A549 (cell line): ENCODE measurements around the gene BLACAT1.

Experiments used
- BCL3 ChIP-seq: fragments of >200 bp; sonication (Bioruptor Twin); formaldehyde crosslinking; IDR thresholded peaks from 3 replicates; pipeline ENCODE4 v1.6.1; 2016
- CEBPB ChIP-seq, 2 experiments: fragments of >200 bp in 1 of 2; sonication (Bioruptor Twin) in 1 of 2; formaldehyde crosslinking in 1 of 2; IDR thresholded peaks; 2 replicates each; pipeline ENCODE4 v1.6.1; 2012 to 2016
- CTCF ChIP-seq: fragments of >200 bp; sonication (Bioruptor Twin); formaldehyde crosslinking; IDR thresholded peaks from 3 replicates; pipeline ENCODE4 v1.5.1; 2016
- MAX ChIP-seq: IDR thresholded peaks from 2 replicates; pipeline ENCODE4 v1.6.1; 2012
- MAZ ChIP-seq: fragments of 150-350 bp; IDR thresholded peaks from 2 replicates; pipeline ENCODE4 v1.6.1; 2014; ENCODE audit warnings: antibody characterized with exemption, low read depth, low read length, borderline replicate concordance
- MYC ChIP-seq: IDR thresholded peaks from 2 replicates; pipeline ENCODE4 v1.6.1; 2012; ENCODE audit warnings: mild to moderate bottlenecking, inconsistent platforms, low read length, improper control_type of control experiment, borderline replicate concordance
- NFE2L2 ChIP-seq: fragments of 150-350 bp; conservative IDR thresholded peaks from 2 replicates; pipeline ENCODE4 v1.6.1; 2014; ENCODE audit warnings: low read length
- PHF8 ChIP-seq: fragments of 200-600 bp; sonication (generic); IDR thresholded peaks from 2 replicates; pipeline ENCODE4 v1.6.1; 2016; ENCODE audit warnings: low read depth, mild to moderate bottlenecking, antibody characterized with exemption, moderate library complexity, borderline replicate concordance
- POLR2A ChIP-seq: IDR thresholded peaks from 2 replicates; pipeline ENCODE4 v1.6.1; 2012; ENCODE audit warnings: mild to moderate bottlenecking, low read length
- RCOR1 ChIP-seq: fragments of 150-350 bp; IDR thresholded peaks from 2 replicates; pipeline ENCODE4 v1.6.1; 2014; ENCODE audit warnings: antibody characterized with exemption, low read length, low read depth
- REST ChIP-seq: fragments of 200-600 bp; sonication (generic); IDR thresholded peaks from 2 replicates; pipeline ENCODE4 v1.6.1; 2016; ENCODE audit warnings: antibody characterized with exemption, mild to moderate bottlenecking, moderate library complexity
- RFX5 ChIP-seq: fragments of 450-650 bp; IDR thresholded peaks from 2 replicates; pipeline ENCODE4 v1.7.1; 2014; ENCODE audit warnings: antibody characterized with exemption, mild to moderate bottlenecking, moderate library complexity
- ZNF302 ChIP-seq: fragments of 250-450 bp; sonication (Bioruptor Pico); IDR thresholded peaks from 2 replicates; pipeline ENCODE4 v1.9.0; 2021; ENCODE audit warnings: inconsistent platforms, mild to moderate bottlenecking, moderate library complexity

DNA sequence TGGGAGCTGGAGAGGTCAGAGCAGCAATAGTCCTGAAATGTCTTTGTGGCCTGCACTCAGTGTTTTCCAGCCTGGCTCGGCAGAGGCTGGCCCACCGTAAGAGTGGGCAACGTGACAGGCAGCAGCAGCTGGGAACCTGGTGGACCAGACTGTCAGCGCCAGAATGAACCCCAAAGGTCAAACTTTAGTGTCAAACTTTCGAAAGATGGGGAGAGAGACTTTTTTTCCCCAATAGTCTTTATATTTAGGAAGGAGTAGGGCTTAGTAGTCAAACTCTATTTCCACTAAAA lies 10.3 kb downstream of the BLACAT1 start:
- TF ChIP-seq RFX5 (no peak), CEBPB (IDR thresholded peaks at IDR 0.05) (no peak), MAX (no peak), CTCF (no peak), RCOR1 (no peak), BCL3 (no peak), REST (no peak), PHF8 (no peak), POLR2A (no peak), MAZ (no peak), ZNF302 (CRISPR knock-in tag) (no peak), NFE2L2 (no peak), MYC (no peak)
